Measurements from ENCODE around the gene CYP2A13. TPM values are rescaled to one million over a fixed set of nuclear protein-coding genes. Genes with fewer than 3 reads are reported as not detected.
"Not testable (repeated sequence)": the region's sequence is repeated elsewhere in the genome, so short reads cannot be mapped to it uniquely, and the experiment has no call there.

CYP2A13 gene
- total RNA-seq, 1 experiment from 2014 or later = 0.63 TPM

- Histone ChIP-seq H3K18ac (ENCODE audit: insufficient read length, low read depth, low read length) (no peak overlapping the region), H2AK5ac (ENCODE audit: insufficient read length, low read length) (no peak overlapping the region), H3K9me3 (ENCODE audit: control insufficient read depth, low read depth, low read length) (no peaks in the 10 kb centered on the region), H3T11ph (ENCODE audit: low read length) (no peak overlapping the region), H2BK20ac (ENCODE audit: low read depth, low read length, poor library complexity, severe bottlenecking) (no peak overlapping the region), H2AFZ (ENCODE audit: low read length) (no peak overlapping the region), H4K20me1 (ENCODE audit: control insufficient read depth, insufficient read depth, insufficient read length) (no peaks in the 10 kb centered on the region), H4K5ac (ENCODE audit: insufficient read length, low read depth, low read length) (no peak overlapping the region), H2BK15ac (ENCODE audit: low read depth, low read length) (no peak overlapping the region), H3K27ac (ENCODE audit: insufficient read length, low read depth, low read length) (no peak overlapping the region), H3K23me2 (ENCODE audit: insufficient read length, low read depth, low read length, poor library complexity, severe bottlenecking) (no peaks in the 10 kb centered on the region), H3K79me1 (ENCODE audit: insufficient read depth, low read depth, low read length, poor library complexity, severe bottlenecking) (no peaks in the 10 kb centered on the region), H3K4me2 (ENCODE audit: insufficient read depth, insufficient read length, low read length) (no peak overlapping the region), H3K23ac (ENCODE audit: insufficient read length, low read depth, low read length) (no peak overlapping the region), H2BK120ac (ENCODE audit: low read depth, low read length, poor library complexity, severe bottlenecking) (no peak overlapping the region), H3K4ac (ENCODE audit: low read depth, low read length) (no peak overlapping the region), H3K9ac (ENCODE audit: extremely low read depth, insufficient read length, low read length) (no peak overlapping the region), H3K27me3 (ENCODE audit: insufficient read depth, low read length) (no peaks in the 10 kb centered on the region), H3K4me1 (ENCODE audit: insufficient read depth, low read length) (no peaks in the 10 kb centered on the region), H2BK12ac (ENCODE audit: insufficient read length, low read depth, low read length) (no peak overlapping the region), H3K56ac (ENCODE audit: insufficient read length, low read depth, low read length) (no peak overlapping the region), H4K91ac (ENCODE audit: insufficient read length, low read depth, low read length) (no peak overlapping the region), H3K14ac (ENCODE audit: insufficient read depth, low read length) (no peak overlapping the region), H3K79me2 (ENCODE audit: insufficient read depth, low read length) (no peaks in the 10 kb centered on the region), H2BK5ac (ENCODE audit: insufficient read length, low read length) (no peak overlapping the region), H4K8ac (replicated peaks; ENCODE audit: insufficient read length, low read depth, low read length) (no peak overlapping the region)
- no peaks in the 10 kb centered on the region for H3K4me1 Mint-ChIP-seq
- peaks cover 6% of the 10 kb centered on the region for H3K27me3 Mint-ChIP-seq (ENCODE audit: low read depth)
- no peak for DNase-seq
- WGBS (ENCODE audit: extremely low coverage, insufficient read length, low lambda C conversion rate) = no CpG with 5 or more reads among the region's 1 CpG
- peaks cover 3 to 7% (median 6%) of the 10 kb centered on the region in 3 experiments; a peak in 4 of 7 replicates for H3K36me3 Mint-ChIP-seq (ENCODE audit: insufficient read depth in 1 of 3, low read depth in 3 of 3)
- no peak overlapping the region for H3K27ac Mint-ChIP-seq
- TF ChIP-seq, protein P1, sequence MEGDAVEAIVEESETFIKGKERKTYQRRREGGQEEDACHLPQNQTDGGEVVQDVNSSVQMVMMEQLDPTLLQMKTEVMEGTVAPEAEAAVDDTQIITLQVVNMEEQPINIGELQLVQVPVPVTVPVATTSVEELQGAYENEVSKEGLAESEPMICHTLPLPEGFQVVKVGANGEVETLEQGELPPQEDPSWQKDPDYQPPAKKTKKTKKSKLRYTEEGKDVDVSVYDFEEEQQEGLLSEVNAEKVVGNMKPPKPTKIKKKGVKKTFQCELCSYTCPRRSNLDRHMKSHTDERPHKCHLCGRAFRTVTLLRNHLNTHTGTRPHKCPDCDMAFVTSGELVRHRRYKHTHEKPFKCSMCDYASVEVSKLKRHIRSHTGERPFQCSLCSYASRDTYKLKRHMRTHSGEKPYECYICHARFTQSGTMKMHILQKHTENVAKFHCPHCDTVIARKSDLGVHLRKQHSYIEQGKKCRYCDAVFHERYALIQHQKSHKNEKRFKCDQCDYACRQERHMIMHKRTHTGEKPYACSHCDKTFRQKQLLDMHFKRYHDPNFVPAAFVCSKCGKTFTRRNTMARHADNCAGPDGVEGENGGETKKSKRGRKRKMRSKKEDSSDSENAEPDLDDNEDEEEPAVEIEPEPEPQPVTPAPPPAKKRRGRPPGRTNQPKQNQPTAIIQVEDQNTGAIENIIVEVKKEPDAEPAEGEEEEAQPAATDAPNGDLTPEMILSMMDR (conservative IDR thresholded peaks at IDR 0.05) = no peak
- H3K9me3 Mint-ChIP-seq = peaks cover 14 to 17% of the 10 kb centered on the region in 2 experiments
- H3K4me3 Mint-ChIP-seq = no peak overlapping the region
These were observed 48.4 kb upstream of the CYP2A13 start for GRCh38 chr19:41039806-41040205.

- not testable (repeated sequence) for H3K4me2 ChIP-seq (ENCODE audit: insufficient read depth, insufficient read length, low read length); H3K36me3 Mint-ChIP-seq (ENCODE audit: insufficient read depth in 1 of 3, low read depth in 3 of 3); H3K27ac ChIP-seq (ENCODE audit: insufficient read length, low read depth, low read length); H2BK15ac ChIP-seq (ENCODE audit: low read depth, low read length); H3K79me1 ChIP-seq (ENCODE audit: insufficient read depth, low read depth, low read length, poor library complexity, severe bottlenecking); H3K18ac ChIP-seq (ENCODE audit: insufficient read length, low read depth, low read length); H3T11ph ChIP-seq (ENCODE audit: low read length); H3K23me2 ChIP-seq (ENCODE audit: insufficient read length, low read depth, low read length, poor library complexity, severe bottlenecking); DNase-seq; H3K14ac ChIP-seq (ENCODE audit: insufficient read depth, low read length); H4K8ac ChIP-seq (replicated peaks; ENCODE audit: insufficient read length, low read depth, low read length); H3K9me3 ChIP-seq (ENCODE audit: control insufficient read depth, low read depth, low read length); H3K23ac ChIP-seq (ENCODE audit: insufficient read length, low read depth, low read length); H3K27me3 Mint-ChIP-seq (ENCODE audit: low read depth); H3K4ac ChIP-seq (ENCODE audit: low read depth, low read length); H2AFZ ChIP-seq (ENCODE audit: low read length); H4K91ac ChIP-seq (ENCODE audit: insufficient read length, low read depth, low read length); H3K9ac ChIP-seq (ENCODE audit: extremely low read depth, insufficient read length, low read length); H3K27me3 ChIP-seq (ENCODE audit: insufficient read depth, low read length); H4K5ac ChIP-seq (ENCODE audit: insufficient read length, low read depth, low read length); H3K9me3 Mint-ChIP-seq; H3K27ac Mint-ChIP-seq; H2BK5ac ChIP-seq (ENCODE audit: insufficient read length, low read length); H2BK120ac ChIP-seq (ENCODE audit: low read depth, low read length, poor library complexity, severe bottlenecking); H3K79me2 ChIP-seq (ENCODE audit: insufficient read depth, low read length); H3K56ac ChIP-seq (ENCODE audit: insufficient read length, low read depth, low read length); H3K4me1 ChIP-seq (ENCODE audit: insufficient read depth, low read length); H4K20me1 ChIP-seq (ENCODE audit: control insufficient read depth, insufficient read depth, insufficient read length); H2BK12ac ChIP-seq (ENCODE audit: insufficient read length, low read depth, low read length); H2BK20ac ChIP-seq (ENCODE audit: low read depth, low read length, poor library complexity, severe bottlenecking); H3K4me3 Mint-ChIP-seq; H2AK5ac ChIP-seq (ENCODE audit: insufficient read length, low read length)
- peaks cover 5 to 10% of the 10 kb centered on the region in 2 experiments for H3K4me1 Mint-ChIP-seq
- no CpG with 5 or more reads among the region's 1 CpG for WGBS (ENCODE audit: extremely low coverage, insufficient read length, low lambda C conversion rate)
These were observed 43.2 kb upstream of the CYP2A13 start for GRCh38 chr19:41045095-41045494.
